Muscle layer of duodenum (tissue), 2 donors: ENCODE results near the gene CX3CL1.
"Not testable (repeated sequence)": the region's sequence is repeated elsewhere in the genome, so short reads cannot be mapped to it uniquely, and the experiment has no call there.

ENCODE experiments used
- H3K27ac ChIP-seq: one replicate; pipeline ENCODE4 v1.7.0; 2013; ENCODE audit warnings: mild to moderate bottlenecking, low read length
- H3K27me3 ChIP-seq: one replicate; pipeline ENCODE4 v1.7.0; 2013; ENCODE audit warnings: low read depth, mild to moderate bottlenecking, control low read depth, low read length
- H3K36me3 ChIP-seq, 2 donors: one replicate each; pipeline ENCODE4 v1.7.0; 2013; ENCODE audit warnings: low read length in 2 of 2, control low read depth in 1 of 2, mild to moderate bottlenecking in 1 of 2; ENCODE audit not compliant: insufficient read depth in 2 of 2, control insufficient read depth in 1 of 2
- H3K4me1 ChIP-seq, 2 donors: one replicate each; pipeline ENCODE4 v1.7.0; 2013; ENCODE audit warnings: low read length in 2 of 2, mild to moderate bottlenecking in 2 of 2, control low read depth in 1 of 2, moderate library complexity in 1 of 2; ENCODE audit not compliant: insufficient read depth in 2 of 2, control insufficient read depth in 1 of 2
- H3K4me3 ChIP-seq, 2 donors: one replicate each; pipeline ENCODE4 v1.7.0; 2013; ENCODE audit warnings: low read length in 2 of 2, low read depth in 1 of 2, mild to moderate bottlenecking in 1 of 2
- H3K9me3 ChIP-seq, 2 donors: one replicate each; pipeline ENCODE4 v1.7.0; 2013; ENCODE audit warnings: low read length in 2 of 2, control low read depth in 1 of 2, mild to moderate bottlenecking in 1 of 2; ENCODE audit not compliant: control insufficient read depth in 1 of 2
- donor health status: healthy.

CX3CL1 gene

GRCh38 chr16:57344094-57344493, 28.2 kb upstream of the CX3CL1 start:
- H3K27me3 ChIP-seq, H3K4me1 ChIP-seq, H3K27ac ChIP-seq, H3K4me3 ChIP-seq, H3K9me3 ChIP-seq, H3K36me3 ChIP-seq: not testable (repeated sequence)

GRCh38 chr16:57345021-57345420, 27.3 kb upstream of the CX3CL1 start:
- Histone ChIP-seq H3K4me1 (no peaks in the 10 kb centered on the region), H3K27ac (no peak overlapping the region), H3K36me3 (no peaks in the 10 kb centered on the region), H3K27me3 (no peaks in the 10 kb centered on the region), H3K9me3 (no peaks in the 10 kb centered on the region), H3K4me3 (no peak overlapping the region)

GRCh38 chr16:57345666-57346204, 26.6 kb upstream of the CX3CL1 start:
- H3K4me3 ChIP-seq, result no peak overlapping the region
- no peak overlapping the region for H3K27ac ChIP-seq
- no peaks in the 10 kb centered on the region for H3K9me3 ChIP-seq
- no peaks in the 10 kb centered on the region for H3K4me1 ChIP-seq
- H3K27me3 ChIP-seq, result no peaks in the 10 kb centered on the region
- H3K36me3 ChIP-seq, result no peaks in the 10 kb centered on the region

GRCh38 chr16:57347858-57348257, 24.4 kb upstream of the CX3CL1 start:
- no peak overlapping the region for H3K4me3 ChIP-seq
- no peaks in the 10 kb centered on the region for H3K4me1 ChIP-seq
- H3K27me3 ChIP-seq, result no peaks in the 10 kb centered on the region
- no peaks in the 10 kb centered on the region for H3K9me3 ChIP-seq
- H3K27ac ChIP-seq, result no peak overlapping the region
- H3K36me3 ChIP-seq, result no peaks in the 10 kb centered on the region

GRCh38 chr16:57348327-57348726, 24.0 kb upstream of the CX3CL1 start:
- no peaks in the 10 kb centered on the region for H3K36me3 ChIP-seq
- H3K27ac ChIP-seq, result no peak overlapping the region
- no peaks in the 10 kb centered on the region for H3K4me1 ChIP-seq
- H3K27me3 ChIP-seq, result no peaks in the 10 kb centered on the region
- no peak overlapping the region for H3K4me3 ChIP-seq
- no peaks in the 10 kb centered on the region for H3K9me3 ChIP-seq

GRCh38 chr16:57349212-57350031, 22.9 kb upstream of the CX3CL1 start:
- H3K4me3 ChIP-seq, result no peak overlapping the region
- H3K4me1 ChIP-seq, result no peaks in the 10 kb centered on the region
- no peaks in the 10 kb centered on the region for H3K9me3 ChIP-seq
- no peaks in the 10 kb centered on the region for H3K27me3 ChIP-seq
- no peaks in the 10 kb centered on the region for H3K36me3 ChIP-seq
- no peak overlapping the region for H3K27ac ChIP-seq

- no peaks in the 10 kb centered on the region for H3K27me3 ChIP-seq
- no peak overlapping the region for H3K27ac ChIP-seq
- H3K9me3 ChIP-seq, result no peaks in the 10 kb centered on the region
- no peaks in the 10 kb centered on the region for H3K36me3 ChIP-seq
- H3K4me1 ChIP-seq, result no peaks in the 10 kb centered on the region
- no peak overlapping the region for H3K4me3 ChIP-seq
Observed at GRCh38 chr16:57352636-57353047, 19.6 kb upstream of the CX3CL1 start.

GRCh38 chr16:57354311-57354710, 18.0 kb upstream of the CX3CL1 start:
- H3K27ac ChIP-seq, result no peak overlapping the region
- H3K4me3 ChIP-seq, result no peak overlapping the region
- no peaks in the 10 kb centered on the region for H3K4me1 ChIP-seq
- H3K36me3 ChIP-seq, result no peaks in the 10 kb centered on the region
- no peaks in the 10 kb centered on the region for H3K27me3 ChIP-seq
- no peaks in the 10 kb centered on the region for H3K9me3 ChIP-seq

GRCh38 chr16:57355898-57356414, 16.3 kb upstream of the CX3CL1 start:
- Histone ChIP-seq H3K4me3 (no peak overlapping the region), H3K27ac (no peak overlapping the region), H3K4me1 (no peaks in the 10 kb centered on the region), H3K9me3 (no peaks in the 10 kb centered on the region), H3K36me3 (no peaks in the 10 kb centered on the region), H3K27me3 (no peaks in the 10 kb centered on the region)

- Histone ChIP-seq H3K9me3 (no peaks in the 10 kb centered on the region), H3K4me3 (no peak overlapping the region), H3K36me3 (no peaks in the 10 kb centered on the region), H3K4me1 (no peaks in the 10 kb centered on the region), H3K27me3 (no peaks in the 10 kb centered on the region), H3K27ac (no peak overlapping the region)
Observed at GRCh38 chr16:57356547-57356946, 15.7 kb upstream of the CX3CL1 start.

- no peak overlapping the region for H3K4me3 ChIP-seq
- no peaks in the 10 kb centered on the region for H3K27me3 ChIP-seq
- H3K36me3 ChIP-seq, result no peaks in the 10 kb centered on the region
- no peaks in the 10 kb centered on the region for H3K4me1 ChIP-seq
- H3K9me3 ChIP-seq, result no peaks in the 10 kb centered on the region
- H3K27ac ChIP-seq, result no peak overlapping the region
Observed at GRCh38 chr16:57357330-57358085, 14.8 kb upstream of the CX3CL1 start.
